HG02623 (cell line): ENCODE results near the gene C1QTNF8.

Source experiments
- ATAC-seq: cut with Tn5 transposase; IDR thresholded peaks from one replicate; pipeline ENCODE4 v1.9.1; 2021; ENCODE audit warnings: moderate library complexity; ENCODE audit not compliant: unreplicated experiment

The C1QTNF8 gene

GRCh38 chr16:1079786-1080525 lies 16.1 kb downstream of the C1QTNF8 start:
- ATAC-seq: no peak

GRCh38 chr16:1079341-1079740 lies 16.7 kb downstream of the C1QTNF8 start:
- ATAC-seq: no peak

DNA sequence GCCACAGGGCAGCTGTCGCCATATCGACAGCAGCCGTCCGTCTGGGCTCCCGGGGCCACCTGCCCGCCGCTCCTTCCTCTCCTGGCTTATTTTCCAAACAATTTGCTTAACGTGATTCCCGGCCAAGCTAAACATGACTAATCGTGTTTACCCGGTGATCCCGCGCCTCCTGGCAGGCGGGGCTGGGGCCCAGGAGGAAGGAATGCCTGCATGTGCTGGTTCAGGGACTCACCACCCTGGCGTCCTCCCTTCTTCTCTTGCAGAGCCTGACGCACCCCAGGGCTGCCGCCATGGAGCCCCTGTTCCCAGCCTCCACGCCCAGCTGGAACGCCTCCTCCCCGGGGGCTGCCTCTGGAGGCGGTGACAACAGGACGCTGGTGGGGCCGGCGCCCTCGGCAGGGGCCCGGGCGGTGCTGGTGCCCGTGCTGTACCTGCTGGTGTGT lies 17.4 kb downstream of the C1QTNF8 start:
- ATAC-seq: no peak

DNA sequence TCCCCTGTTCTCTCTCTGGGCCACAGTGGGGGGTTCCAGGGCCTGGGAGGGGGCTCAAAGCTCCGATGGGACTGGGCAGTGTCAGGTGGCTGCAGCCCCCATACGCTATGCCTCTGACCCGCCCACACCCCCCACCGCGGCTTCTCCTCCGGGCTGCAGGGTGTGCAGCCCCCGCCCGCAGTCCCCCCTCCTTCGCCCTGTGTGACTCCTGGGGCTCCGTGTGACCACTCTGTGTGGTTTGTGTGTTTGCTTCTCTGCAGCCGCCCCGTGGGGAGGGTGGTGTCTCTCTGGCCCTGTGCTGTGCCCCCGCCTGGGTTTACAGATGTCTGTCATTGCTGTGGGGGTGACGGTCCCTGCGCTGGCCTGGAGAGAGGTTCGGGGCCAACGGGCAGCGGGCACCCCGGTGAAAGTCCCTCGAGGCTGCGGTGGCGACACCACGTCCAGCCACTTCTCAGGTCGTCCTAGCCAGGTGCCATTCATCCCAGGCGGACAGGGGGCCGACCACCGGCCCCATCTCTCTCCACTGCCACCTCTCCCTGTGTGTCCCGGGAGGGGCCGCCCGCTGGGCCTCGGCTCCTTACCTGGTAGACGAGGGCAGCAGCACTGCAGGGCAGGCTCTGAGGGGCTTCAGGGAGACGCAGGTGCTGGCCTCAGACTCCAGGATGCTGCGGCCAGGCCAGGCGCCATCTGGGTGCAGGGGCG lies 18.0 kb downstream of the C1QTNF8 start:
- no peak for ATAC-seq

DNA sequence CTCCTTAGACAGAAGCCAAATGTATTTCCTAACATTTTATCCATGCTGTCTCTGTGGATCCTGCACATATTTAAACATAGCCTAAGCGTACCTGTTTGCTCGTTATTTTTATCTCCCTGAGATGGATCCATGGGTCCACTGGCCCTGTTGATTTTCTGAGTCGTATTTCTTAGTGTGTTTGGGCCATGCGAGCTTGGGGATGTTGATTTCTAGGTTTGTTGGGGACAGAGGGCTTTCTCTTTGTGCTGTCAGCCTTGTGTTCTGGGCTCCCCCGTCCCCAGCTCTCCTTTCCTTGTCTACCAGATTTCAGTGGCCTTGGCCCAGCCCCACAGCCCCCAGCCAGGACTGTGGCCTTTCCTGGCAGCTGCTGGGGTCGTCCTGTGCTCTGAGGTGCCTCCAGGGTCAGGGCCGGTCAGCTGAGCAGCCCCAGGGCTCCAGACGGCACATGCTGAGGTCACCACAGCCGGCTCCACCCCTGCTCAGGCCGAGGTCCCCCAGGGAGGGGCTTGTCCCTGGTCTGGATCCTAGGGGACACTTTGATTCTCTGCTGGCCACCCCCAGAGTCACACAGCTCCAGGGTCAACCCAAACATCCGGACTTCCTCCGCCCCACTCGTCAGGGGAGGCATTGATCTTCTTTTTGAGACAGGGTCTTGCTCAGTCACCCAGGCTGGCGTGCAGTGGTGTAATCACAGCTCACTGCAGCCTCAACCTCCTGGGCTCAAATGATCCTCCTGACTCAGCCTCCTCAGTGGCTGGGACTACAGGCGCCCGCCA lies 19.1 kb downstream of the C1QTNF8 start:
- ATAC-seq: no peak

- no peak for ATAC-seq
Observed at GRCh38 chr16:1075546-1075945, 20.5 kb downstream of the C1QTNF8 start.

- no peak for ATAC-seq
Observed at GRCh38 chr16:1074379-1074649, 21.7 kb downstream of the C1QTNF8 start.

- ATAC-seq: no peak
Observed at GRCh38 chr16:1073566-1074378, 22.3 kb downstream of the C1QTNF8 start.

GRCh38 chr16:1073262-1073558 lies 22.8 kb downstream of the C1QTNF8 start:
- ATAC-seq: no peak

- no peak for ATAC-seq
Observed at GRCh38 chr16:1072526-1073261, 23.4 kb downstream of the C1QTNF8 start, which contains the start of gene SSTR5. Gene SSTR5 (plus strand): TSS chr16:1072747. CDS start chr16:1078869, 6,122 bp downstream.

GRCh38 chr16:1071561-1072225 lies 24.4 kb downstream of the C1QTNF8 start:
- no peak for ATAC-seq

- ATAC-seq: no peak
Observed at GRCh38 chr16:1070864-1071408, 25.1 kb downstream of the C1QTNF8 start.

GRCh38 chr16:1070084-1070863 lies 25.8 kb downstream of the C1QTNF8 start:
- no peak for ATAC-seq

DNA sequence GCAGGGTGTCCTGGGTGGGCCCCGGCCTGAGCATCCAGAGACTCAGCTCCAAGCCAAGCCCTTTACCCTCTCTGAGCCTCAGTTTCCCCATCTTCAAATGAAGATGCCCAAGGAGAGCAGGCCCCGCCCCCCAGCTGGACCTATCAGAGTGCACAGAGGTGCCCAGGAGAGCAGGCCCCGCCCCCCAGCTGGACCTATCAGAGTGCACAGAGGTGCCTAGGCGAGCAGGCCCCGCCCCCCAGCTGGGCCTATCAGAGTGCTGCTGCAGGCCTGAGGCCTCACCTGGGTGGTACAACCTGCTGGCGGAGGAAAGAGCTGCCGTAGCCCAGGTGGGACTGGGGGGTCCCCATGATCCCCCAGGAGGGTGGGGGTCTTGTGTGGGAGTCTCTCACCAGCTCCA lies 26.9 kb downstream of the C1QTNF8 start:
- ATAC-seq: no peak

- no peak for ATAC-seq
Observed at GRCh38 chr16:1068451-1068850, 27.6 kb downstream of the C1QTNF8 start.

- no peak for ATAC-seq
Observed at GRCh38 chr16:1067629-1068028, 28.4 kb downstream of the C1QTNF8 start.

- ATAC-seq: no peak
Observed at GRCh38 chr16:1066584-1067172, 29.4 kb downstream of the C1QTNF8 start.

- no peak for ATAC-seq
Observed at GRCh38 chr16:1065469-1066128, 30.4 kb downstream of the C1QTNF8 start.
